ENCODE data around the gene LSM11. TPM values are rescaled to one million over a fixed set of nuclear protein-coding genes. Genes with fewer than 3 reads are reported as not detected.
A peak's percentile ranks its signal among the peaks of the same experiment; 100 is the strongest.

LSM11 gene
- polyA plus RNA-seq, 4 donors: 7.4 to 8.6 (median 7.8) TPM

GRCh38 chr5:157766902-157767301, 23.4 kb downstream of the LSM11 start:
- DNase-seq (ENCODE audit: low read depth in 4 of 4, low spot score in 2 of 4): no peak

- DNase-seq (ENCODE audit: low read depth in 4 of 4, low spot score in 2 of 4): no peak
Observed at GRCh38 chr5:157767689-157768088, 24.2 kb downstream of the LSM11 start.

GRCh38 chr5:157770665-157771064, 27.2 kb downstream of the LSM11 start:
- no peak for DNase-seq (ENCODE audit: low read depth in 4 of 4, low spot score in 2 of 4)

GRCh38 chr5:157772127-157772526, 28.6 kb downstream of the LSM11 start:
- no peak for DNase-seq (ENCODE audit: low read depth in 4 of 4, low spot score in 2 of 4)

GRCh38 chr5:157778121-157778805, 34.8 kb downstream of the LSM11 start:
- peak in 2 of 4 donors; percentile 27 to 62 for DNase-seq (ENCODE audit: low read depth in 4 of 4, low spot score in 2 of 4)

- no peak for DNase-seq (ENCODE audit: low read depth in 4 of 4, low spot score in 2 of 4)
Observed at GRCh38 chr5:157779221-157779620, 35.7 kb downstream of the LSM11 start.

GRCh38 chr5:157785801-157786200, 42.3 kb downstream of the LSM11 start:
- no peak for DNase-seq (ENCODE audit: low read depth in 4 of 4, low spot score in 2 of 4)

GRCh38 chr5:157793301-157793700, 49.8 kb downstream of the LSM11 start:
- DNase-seq (ENCODE audit: low read depth in 4 of 4, low spot score in 2 of 4): no peak

- DNase-seq (ENCODE audit: low read depth in 4 of 4, low spot score in 2 of 4): no peak
Observed at GRCh38 chr5:157799578-157799977, 56.1 kb downstream of the LSM11 start.

GRCh38 chr5:157800137-157800536, 56.6 kb downstream of the LSM11 start:
- DNase-seq (ENCODE audit: low read depth in 4 of 4, low spot score in 2 of 4): no peak

- no peak for DNase-seq (ENCODE audit: low read depth in 4 of 4, low spot score in 2 of 4)
Observed at GRCh38 chr5:157802736-157803135, 59.2 kb downstream of the LSM11 start.

- no peak for DNase-seq (ENCODE audit: low read depth in 4 of 4, low spot score in 2 of 4)
Observed at GRCh38 chr5:157808043-157808442, 64.5 kb downstream of the LSM11 start.

Other genes with a start within 250 kb of the LSM11 start
- gene ADAM19, start 167.9 kb upstream of the LSM11 start, polyA plus RNA-seq (ENCODE audit: insufficient read length in 4 of 4): 10 to 100 TPM in 1 of 4 donors, 1 to 10 TPM in 3; 8.3 to 10.3 (median 9.9) TPM
- gene SOX30, start 91.3 kb upstream of the LSM11 start, polyA plus RNA-seq (ENCODE audit: insufficient read length in 4 of 4): under 1 TPM; 0.39 to 0.79 (median 0.61) TPM
- not detected for gene C5orf52, start 72.2 kb upstream of the LSM11 start, polyA plus RNA-seq (ENCODE audit: insufficient read length in 4 of 4)
- gene THG1L, start 12.3 kb upstream of the LSM11 start, polyA plus RNA-seq (ENCODE audit: insufficient read length in 4 of 4): 10 to 100 TPM; 24.2 to 32.9 (median 24.9) TPM
- 100 to 1,000 TPM; 110 to 144 (median 130) TPM for gene CLINT1, start 115.4 kb downstream of the LSM11 start, polyA plus RNA-seq (ENCODE audit: insufficient read length in 4 of 4)